Measurements from ENCODE around the gene STK4.
"Not testable (repeated sequence)": the region's sequence is repeated elsewhere in the genome, so short reads cannot be mapped to it uniquely, and the experiment has no call there.

The STK4 gene

DNA sequence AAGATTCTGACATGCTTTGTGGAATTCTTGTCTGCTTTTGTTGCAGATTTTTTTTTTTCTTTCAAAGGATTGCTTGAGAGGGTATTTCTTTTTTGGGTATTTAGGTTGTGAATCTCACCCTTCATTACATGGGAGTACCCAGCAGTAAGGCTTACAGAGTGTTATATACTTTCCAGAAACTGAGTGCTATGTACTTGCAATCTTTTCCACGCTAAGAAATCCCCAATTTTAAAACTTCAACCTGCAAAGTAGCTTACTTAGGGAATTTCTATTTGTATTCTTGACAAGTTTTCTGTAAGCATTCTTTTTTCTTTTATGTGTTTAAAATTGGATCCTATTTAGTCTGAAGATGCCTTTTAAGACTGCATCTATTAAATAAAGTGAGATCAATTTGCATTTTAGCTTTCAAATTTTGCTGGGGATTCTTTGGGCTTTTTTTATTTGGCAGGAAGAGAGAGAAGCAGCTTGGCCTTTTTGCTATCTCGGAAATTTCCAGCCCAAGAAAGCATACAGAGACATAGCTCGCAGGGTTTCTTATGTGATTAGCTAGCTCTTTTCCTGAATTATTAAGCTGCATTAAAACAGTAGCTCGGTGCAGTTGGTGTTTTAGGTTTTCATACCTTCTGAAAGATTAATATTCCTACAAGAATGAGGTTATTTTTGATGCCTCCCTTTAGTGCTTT, 92.0 kb downstream of the STK4 start:
- DNase-seq: no peak

DNA sequence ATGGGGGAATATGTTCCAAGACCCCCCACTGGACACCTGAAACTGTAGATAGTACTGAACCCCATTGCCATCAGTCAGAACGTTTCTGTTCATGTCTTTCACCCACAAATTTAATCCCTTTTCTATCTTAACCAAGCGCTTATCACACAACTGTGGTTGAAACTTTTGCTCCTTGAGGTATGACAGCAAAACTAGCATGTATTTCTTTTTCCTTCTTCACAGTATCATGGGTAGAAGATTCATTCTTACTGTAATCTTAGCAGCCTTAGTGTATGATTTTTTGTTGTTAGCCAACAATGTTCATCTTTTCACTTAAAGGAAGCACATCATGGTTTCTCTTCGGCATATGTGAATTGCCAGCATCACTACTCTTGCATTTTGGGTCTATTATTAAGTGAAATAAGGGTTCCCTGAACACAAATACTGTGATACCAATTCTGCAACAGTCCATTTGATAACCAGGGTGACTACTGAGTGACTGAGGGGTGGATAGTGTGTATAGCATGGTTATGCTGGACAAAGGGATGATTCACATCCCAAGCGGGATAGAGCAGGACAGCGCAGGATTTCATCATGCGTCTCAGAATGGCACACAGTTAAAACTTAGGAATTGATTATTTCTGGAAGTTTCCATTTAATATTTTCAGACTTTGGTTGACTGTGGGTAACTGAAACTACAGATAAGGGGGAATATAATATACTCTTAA, 92.9 kb downstream of the STK4 start:
- DNase-seq: no peak

DNA sequence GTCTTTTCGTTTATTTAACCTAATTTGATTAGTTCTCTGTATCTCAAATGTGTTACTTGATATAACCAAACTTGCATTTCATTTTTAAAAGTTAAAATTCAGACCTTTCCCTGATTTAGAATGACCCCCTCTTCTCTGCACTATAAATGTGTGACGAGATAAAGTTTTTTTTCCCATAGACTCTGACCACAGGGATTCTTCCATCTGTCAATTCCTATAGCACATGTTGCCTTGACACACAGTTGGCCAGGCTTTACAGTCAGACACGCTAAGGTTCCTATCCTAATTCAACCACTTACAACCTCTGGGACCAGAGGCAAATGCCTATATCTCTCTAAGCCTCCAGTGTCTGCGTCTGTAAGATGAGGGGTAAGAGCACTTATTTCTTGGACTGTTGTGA, 94.0 kb downstream of the STK4 start:
- DNase-seq: no peak

DNA sequence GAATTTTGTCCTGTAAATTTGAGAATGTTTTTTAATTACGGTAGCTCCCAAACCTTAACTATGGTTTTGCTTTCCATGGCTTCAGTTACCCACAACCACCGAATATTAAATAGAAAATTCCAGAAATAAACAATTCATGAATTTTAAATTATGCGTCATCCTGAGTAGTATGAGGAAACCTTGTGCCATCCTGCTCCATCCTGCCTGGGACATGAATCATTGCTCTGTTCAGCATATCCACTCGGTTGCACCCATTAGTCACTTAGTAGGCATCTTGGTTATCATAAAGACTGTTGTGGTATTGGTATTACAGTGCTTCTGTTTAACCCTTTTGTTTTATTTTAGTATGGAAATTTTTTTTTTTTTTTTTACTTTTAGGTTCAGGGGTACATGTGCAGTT, 94.9 kb downstream of the STK4 start:
- no peak for DNase-seq

DNA sequence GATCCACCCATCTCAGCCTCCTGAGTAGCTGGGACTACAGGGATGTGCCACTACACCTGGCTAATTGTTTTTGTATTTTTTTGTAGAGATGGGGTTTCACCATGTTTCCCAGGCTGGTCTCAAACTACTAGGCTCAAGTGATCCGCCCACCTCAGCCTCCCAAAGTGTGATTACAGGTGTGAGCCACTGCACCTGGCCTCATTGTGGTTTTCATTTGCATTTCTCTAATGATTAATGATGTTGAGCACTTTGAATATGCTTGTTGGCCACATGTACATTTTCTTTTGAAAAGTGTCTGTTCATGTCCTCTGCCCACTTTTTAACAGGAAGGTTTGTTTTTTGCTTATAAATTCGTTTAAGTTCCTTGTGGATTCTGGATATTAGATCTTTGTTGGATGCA, 96.8 kb downstream of the STK4 start:
- not testable (repeated sequence) for DNase-seq

DNA sequence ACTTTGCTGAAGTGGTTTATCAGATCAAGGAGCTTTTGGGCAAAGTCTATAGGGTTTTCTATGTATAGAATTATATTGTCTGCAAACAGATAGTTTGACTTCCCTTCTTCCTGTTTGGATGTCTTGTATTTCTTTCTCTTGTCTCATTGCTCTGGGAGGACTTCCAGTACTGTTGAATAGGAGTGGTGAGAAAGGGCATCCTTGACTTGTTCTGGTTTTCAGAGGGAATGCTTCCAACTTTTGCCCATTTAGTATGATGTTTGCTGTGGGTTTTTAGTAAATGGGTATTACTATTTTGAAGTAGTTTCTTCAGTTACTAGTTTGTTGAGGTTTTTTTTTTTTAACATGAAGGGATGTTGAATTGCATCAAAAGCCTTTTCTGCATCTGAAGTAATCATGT, 98.5 kb downstream of the STK4 start:
- no peak for DNase-seq

DNA sequence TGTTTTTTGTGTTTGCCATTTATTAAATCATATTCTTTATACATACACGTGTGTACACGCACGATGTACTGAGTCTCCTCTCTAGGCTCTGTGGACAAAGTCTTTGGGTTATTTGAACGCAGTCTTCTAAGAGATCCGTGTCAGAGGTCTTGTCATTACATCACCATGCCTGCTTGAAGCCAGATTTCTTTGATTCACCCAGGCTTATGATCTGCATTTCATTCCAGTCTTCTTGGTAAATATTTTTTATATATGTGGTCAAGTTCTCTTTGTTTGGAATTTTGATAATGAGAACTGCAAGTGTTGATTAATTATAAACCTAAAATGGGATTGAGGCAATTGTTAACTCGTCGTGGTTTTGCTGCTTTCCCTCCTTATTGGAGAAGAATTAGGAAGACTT, 100.1 kb downstream of the STK4 start:
- no peak for DNase-seq

DNA sequence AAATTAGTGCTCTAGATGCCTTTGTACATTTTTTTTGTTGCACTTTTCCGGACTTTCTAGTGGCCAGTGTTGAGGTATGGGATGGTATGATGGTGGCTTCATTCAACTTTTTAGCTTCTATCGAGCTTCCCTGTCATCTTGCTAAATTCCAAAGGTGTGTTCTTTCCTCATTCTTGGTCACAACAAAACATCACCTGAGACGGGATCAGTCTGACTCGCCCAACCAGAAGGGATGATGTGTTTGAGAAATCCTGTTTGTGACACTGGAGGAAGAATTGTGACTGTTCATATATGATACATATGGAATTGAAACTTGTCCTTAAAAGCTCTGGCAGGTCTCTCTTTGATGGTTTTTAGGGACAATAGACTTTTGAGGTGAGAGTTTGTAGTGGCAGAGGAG, 100.8 kb downstream of the STK4 start:
- DNase-seq: no peak

DNA sequence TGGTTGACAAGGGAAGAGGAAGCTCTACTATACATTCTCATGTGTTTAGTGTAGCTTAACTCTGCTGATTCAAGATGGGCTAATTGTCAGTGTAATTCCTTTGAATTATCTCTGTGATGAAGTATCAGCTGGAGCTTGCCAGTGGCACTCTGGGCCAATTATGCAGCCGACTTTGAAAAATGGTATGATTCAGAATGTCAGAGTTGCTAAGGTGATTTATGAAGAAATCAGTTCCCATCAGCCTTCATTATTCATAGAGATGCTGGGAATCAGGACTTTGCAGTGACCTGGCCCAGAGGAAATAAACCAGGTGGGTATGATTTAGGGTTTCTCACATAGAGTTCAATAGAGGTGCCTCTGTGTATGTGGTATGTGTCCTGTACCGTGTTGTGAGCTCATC, 101.2 kb downstream of the STK4 start:
- DNase-seq: no peak

DNA sequence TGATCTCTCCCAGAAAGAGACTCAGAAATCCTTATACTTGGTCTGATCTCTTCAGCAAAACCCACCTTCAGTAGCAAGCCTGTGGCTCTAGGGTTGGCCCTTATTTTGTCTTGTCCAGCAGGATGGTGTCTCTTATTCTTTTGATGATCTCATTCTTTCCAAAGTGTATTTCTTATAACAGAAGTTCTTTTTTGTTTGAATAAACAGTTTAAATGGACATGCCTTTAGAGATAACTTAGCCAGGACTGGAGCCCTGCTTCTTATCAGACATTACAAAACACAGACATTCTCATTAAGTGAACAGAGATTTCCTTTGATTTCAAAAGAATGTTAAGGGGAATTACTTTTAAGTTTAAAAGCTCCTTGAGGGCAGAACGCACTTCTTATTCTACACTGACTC, 102.9 kb downstream of the STK4 start:
- DNase-seq: no peak

DNA sequence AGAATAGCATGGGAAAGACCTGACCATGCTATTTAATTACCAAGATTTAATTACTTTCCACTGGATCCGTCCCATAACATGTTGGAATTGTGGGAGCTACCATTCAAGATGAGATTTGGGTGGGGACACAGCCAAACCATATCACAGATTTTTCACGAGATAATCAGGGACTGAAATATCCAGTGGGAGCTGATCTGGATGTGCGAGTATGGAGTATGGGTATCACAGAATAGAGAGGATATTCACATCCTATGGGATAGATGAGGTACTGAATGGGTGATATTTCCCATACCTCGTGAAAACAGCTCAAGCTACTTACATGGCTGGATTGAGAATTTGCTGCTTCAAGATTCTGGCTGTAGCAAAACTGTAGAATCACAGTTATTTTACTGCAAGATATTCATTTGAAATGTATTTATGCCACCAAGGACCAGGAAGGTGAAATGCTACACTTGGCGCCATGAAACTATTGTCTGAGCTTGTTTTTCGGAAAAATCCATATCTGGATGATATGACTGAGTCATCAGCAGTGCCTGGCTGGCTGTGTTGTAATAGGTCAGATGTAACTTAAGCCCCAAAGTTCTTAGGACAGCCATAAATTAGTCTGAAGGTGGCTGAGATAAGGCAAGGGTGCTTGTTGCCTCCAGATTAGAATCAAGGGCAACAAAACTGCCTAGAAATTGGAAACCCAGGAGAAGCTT, 104.8 kb downstream of the STK4 start:
- no peak for DNase-seq

DNA sequence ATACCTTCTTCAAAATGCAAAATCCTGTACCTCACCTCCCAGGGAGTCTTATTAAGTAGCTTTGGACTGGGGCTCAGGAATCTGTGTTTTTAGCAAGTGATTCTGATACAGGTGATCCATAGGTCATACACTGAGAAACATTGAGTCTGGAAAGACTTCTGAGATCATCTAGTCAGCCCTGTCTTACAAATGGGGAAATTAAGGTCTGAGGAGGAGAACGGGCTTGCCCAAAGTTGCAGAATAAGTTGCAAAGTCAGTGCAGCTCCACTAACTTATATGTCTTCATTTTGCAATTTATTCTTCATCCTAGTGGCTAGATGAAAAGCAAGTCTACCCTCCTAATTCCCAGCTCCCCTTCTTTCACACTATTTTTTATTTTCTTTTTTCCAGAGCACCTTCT, 105.8 kb downstream of the STK4 start:
- DNase-seq: no peak

DNA sequence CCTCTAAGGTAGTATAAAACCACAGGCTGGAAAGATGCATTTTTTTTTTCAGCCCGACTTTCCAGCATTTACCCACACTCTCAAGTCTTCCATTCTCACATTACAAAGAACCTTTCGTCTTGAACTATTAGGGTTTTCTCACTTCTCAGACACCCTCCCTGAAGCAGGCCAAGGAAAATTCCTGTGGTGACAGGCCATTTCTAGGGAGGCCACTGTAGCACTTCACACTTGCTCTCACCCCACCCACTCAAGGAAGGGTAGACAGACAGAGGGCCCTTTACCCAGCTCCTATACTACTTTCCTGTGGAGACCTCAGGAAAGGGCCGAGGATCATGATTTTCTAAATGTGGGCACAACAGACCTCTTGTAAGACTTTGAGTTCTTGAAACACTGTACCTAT, 106.9 kb downstream of the STK4 start:
- no peak for DNase-seq

DNA sequence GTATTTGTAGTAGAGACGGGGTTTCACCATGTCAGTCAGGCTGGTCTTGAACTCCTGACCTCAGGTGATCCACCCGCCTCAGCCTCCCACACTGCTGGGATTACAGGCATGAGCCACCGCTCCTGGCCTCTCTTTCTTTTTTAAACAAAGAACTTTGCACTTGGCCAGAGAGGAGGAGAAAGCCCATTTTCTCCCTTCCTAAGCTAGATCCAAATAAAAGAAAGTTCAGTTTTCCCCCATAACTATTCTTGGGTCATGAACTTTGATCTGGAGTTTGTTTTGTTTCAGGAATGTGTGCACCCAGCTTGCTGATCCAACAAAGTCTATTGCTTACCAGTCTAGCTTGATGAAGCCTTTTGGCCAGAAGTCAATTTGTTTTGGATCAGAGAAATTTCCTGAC, 111.2 kb downstream of the STK4 start:
- DNase-seq: no peak

DNA sequence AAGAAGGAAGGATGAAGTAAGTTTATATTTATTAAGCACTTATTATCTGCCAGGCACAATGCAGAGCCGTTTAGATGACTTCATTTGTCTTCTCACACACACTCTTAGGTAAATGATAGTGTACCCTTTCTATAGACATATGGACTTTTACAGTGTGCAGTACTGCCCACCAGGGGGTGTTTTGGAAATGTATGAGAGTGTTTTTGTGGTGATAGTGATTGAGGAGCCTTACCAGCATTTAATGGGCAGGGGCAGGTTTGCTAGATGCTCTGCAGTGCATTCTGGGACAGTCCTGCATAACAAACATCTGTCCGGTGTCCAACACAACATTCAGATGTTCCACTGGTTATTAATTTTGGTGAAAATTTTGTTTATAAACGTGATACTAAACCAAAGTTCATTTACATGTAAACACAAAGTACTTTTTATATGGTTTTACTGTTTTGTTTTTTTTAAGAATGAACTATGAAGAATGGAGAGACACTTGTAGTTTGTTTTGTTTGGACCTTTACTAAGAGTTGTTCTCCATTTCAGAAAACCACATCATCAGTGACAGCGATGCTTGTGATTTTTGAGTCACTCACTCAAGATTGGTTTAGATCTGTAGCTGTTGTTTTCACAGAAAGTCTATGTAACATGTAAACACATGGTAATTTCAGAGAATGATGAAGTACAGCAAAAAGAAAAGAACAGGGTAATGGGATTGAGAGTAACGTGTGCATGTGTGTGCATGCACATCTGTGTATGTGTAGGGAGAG, 114.7 kb downstream of the STK4 start:
- DNase-seq: no peak

DNA sequence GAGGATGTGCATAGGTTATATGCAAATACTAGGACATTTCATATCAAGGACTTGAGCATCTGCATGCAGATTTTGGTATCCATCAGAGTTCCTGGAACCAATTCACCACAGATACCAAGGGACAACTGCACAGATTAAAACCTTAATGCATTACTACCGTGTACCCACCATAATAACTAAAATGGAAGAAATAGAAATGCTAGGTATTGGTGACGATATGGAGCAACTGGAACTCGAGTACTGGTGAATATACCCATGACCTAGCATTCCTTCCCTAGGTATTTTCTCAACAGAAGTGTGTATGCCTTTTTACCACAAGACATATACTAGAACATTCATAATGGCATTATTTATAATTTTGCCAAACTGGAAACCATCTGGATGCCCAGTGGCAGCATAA, 116.2 kb downstream of the STK4 start:
- DNase-seq: no peak

DNA sequence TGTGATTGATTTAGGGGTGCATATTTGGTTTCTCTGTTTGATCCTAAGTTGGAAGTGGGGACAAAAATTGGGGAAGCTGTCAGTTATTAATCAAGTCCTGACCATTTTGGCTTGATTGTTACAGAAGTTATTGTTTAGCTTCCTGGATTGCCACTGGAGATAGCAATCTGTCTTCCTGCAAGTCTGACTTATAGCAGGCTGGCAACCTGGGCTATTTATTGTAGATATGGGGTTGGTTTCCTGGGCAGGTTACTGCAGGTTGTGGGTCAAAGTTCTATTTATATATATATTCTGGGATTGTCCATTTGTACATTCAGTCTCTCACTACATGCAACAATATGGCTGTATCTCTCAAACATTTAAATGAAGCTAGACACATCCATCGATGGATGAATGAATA, 116.8 kb downstream of the STK4 start:
- no peak for DNase-seq

DNA sequence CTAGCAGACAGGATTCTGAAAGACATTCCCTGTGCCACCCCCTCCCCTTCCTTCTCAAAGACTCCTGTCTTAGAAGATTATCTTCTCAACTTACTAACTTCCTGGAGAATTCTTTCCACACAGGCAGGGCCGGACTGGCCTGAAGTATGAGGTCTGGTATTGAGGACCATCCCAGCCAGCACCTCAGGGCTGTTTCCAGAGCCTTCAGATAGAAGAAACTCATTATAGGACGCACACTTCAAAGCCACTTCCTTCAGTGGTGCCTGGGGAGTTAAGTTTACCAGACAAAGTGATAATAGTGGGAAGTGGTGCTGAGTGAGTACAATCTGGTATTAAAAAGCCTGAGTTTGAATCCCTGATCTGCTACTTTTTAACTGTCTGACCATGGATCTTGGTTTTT, 119.0 kb downstream of the STK4 start:
- DNase-seq: no peak

DNA sequence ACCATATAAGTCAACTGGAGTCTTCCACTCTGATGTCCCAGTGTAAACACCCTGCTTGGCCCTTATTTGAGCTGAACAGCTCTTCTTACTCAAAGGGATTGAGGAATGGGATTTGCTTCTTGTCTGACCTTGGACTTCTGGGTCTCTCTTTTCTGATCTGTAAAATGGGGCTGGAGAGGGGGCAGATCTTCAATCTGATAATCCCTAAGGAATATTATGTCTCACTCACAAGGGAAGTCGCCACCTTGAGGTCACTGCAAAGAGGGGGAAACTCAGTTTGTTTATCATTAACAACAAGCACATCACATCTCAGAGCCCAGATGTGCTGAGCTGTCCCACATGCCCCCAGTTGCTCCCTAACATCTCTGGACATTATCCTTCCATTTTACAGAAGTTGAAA, 119.6 kb downstream of the STK4 start:
- DNase-seq: no peak

DNA sequence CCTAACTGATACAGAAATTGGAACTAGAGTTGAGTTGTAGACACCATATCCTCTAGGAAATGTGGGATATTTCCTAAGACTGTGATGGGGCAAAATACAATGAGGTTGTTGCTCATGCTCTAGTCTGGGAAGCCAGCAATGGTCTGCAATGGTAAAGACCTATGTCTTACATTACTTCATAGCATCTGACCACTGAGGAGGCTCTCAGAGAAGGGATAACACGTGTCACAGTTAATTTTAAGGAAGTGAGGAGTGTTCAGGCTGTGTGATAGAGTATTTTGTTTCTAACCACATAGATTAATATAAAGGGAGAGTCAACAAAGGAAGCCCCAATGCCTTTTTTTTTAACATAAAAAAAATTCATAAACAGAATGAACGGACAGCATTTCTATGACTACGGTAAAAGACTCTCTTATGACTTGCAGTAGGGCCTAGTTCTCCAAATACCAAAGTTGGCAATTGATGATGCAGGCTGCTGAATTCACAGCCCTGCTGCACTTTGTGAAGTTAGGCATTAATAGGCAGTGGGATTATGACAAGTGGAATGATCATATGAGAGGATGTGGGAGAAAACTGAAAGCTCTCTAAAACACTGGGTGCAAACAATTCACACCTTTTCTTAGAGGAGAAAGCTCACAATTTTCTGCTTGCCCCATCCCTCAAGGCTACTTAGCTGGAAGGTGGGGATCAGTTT, 120.9 kb downstream of the STK4 start:
- no peak for DNase-seq

DNA sequence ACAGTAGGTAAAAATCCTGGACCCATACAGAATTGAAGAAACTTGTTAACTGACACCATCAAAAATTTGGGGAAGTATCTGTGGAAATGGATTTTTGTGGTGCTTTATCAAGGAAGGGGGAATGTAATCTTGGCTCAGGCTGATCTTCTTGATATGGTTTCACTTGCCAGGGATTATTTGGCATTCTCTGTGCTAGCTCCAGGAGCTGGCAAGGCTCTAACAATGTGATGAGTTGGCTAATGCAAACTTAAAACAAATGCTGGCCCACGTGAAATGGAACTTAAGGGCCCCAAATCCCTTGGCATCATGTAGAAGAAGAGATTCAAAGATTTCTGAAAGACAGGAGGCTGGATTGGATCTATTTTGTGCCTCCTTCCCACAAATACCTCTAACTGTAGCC, 121.5 kb downstream of the STK4 start:
- no peak for DNase-seq

DNA sequence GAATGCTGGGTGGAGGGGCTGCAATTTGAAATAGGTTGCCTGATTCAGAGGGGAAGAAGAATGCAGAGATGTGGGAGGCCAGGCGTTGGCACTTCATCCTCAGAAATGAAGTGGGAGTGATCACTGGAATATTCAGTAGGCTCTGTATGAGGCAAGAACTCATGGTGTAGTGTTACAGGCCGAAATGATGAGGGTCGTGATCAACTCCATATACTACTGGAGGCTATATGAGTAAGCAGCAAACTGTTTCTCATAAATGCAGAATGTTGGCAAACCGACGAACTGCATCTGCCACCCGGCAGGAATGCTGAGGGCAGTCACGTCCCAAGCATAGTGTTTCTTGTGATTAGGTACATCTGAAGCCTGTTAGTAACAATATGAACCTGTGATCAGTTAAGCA, 121.9 kb downstream of the STK4 start:
- no peak for DNase-seq

DNA sequence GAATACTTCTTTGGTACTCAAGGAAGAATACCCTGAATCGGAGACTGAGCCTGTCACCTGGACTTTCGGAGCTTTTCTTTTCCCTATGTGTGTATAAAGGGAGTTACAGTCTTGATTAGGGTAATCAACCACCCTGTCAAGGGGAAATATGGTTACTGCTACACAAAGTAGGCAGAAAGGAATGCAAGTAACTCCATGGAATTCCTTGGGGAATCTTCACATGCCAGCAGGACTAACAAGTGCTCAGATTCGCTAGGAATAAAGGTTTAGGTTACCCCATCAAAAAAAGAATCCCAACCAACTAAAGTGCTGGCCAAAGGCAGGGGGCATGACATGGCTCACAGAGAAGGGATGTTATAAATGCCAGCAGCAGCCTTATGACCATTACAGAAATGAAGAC, 124.2 kb downstream of the STK4 start:
- no peak for DNase-seq
